GM12892 (cell line): ENCODE results near the gene HLA-G.

ENCODE experiments used
- POLR2A ChIP-seq: IDR thresholded peaks from 2 replicates; pipeline ENCODE4 v1.6.1; 2011; ENCODE audit warnings: low read depth, low read length, control low read depth
- POLR2AphosphoS5 ChIP-seq: IDR thresholded peaks from 2 replicates; pipeline ENCODE4 v1.6.1; 2011; ENCODE audit warnings: low read depth, low read length, control low read depth
- TAF1 ChIP-seq: IDR thresholded peaks from 2 replicates; pipeline ENCODE4 v1.6.1; 2011; ENCODE audit warnings: low read depth, mild to moderate bottlenecking, control low read depth, low read length, borderline replicate concordance

DNA sequence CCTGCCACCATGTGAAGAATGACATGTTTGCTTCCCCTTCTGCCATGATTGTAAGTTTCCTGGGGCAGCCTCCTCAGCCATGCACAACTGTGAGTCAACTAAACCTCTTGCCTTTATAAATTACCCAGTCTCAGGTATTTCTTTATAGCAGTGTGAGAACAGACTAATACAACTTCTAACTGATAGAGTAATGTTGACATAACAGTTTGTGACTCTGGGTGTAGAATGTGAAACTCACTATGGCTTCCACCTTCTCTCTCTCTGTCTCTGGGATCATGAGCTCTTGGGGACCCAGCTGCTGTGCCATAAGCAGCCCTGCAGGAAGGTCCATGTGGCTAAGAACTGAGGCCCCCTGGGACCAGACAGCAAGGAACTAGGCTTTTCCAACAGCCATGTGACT, 3.5 kb upstream of the HLA-G start:
- TF ChIP-seq POLR2AphosphoS5 = no peak
- TF ChIP-seq POLR2A = no peak
- no peak for TF ChIP-seq TAF1
